Measurements from ENCODE around the gene RHOBTB3.
A peak's percentile ranks its signal among the peaks of the same experiment; 100 is the strongest.

Gene RHOBTB3

GRCh38 chr5:95842854-95843544 is 111.9 kb downstream of the RHOBTB3 start:
- Mint-ChIP-seq H3K9me3 (no peaks in the 10 kb centered on the region), H3K27ac (ENCODE audit: low read depth) (peak overlapping the region; percentile 90), H3K27me3 (no peaks in the 10 kb centered on the region), H3K4me1 (peaks cover 11% of the 10 kb centered on the region), H3K36me3 (ENCODE audit: insufficient read depth) (no peaks in the 10 kb centered on the region), H3K4me3 (peak overlapping the region; percentile 42)
- DNase-seq (ENCODE audit: low spot score in 2 of 2) (no peak), ATAC-seq (replicated peaks; ENCODE audit: extremely low read depth, poor library complexity, severe bottlenecking) (peak; percentile 68)

GRCh38 chr5:95843733-95844223 is 112.6 kb downstream of the RHOBTB3 start:
- ATAC-seq (replicated peaks; ENCODE audit: extremely low read depth, poor library complexity, severe bottlenecking) = no peak
- Mint-ChIP-seq H3K4me3 (no peak overlapping the region), H3K27ac (ENCODE audit: low read depth) (peak overlapping the region; percentile 90)

GRCh38 chr5:95845391-95845790 is 114.3 kb downstream of the RHOBTB3 start:
- H3K27me3 Mint-ChIP-seq = no peaks in the 10 kb centered on the region
- ATAC-seq (replicated peaks; ENCODE audit: extremely low read depth, poor library complexity, severe bottlenecking) = no peak
- no peak for DNase-seq (ENCODE audit: low spot score in 2 of 2)
- H3K27ac Mint-ChIP-seq (ENCODE audit: low read depth) = no peak overlapping the region
- H3K9me3 Mint-ChIP-seq = no peaks in the 10 kb centered on the region
- peaks cover 11% of the 10 kb centered on the region for H3K4me1 Mint-ChIP-seq
- no peak overlapping the region for H3K4me3 Mint-ChIP-seq
- H3K36me3 Mint-ChIP-seq (ENCODE audit: insufficient read depth) = no peaks in the 10 kb centered on the region

More at GRCh38 chr5:95843733-95844223, 112.6 kb downstream of the RHOBTB3 start:
- DNase-seq (ENCODE audit: low spot score in 2 of 2) = no peak
- Mint-ChIP-seq H3K4me1 (peaks cover 11% of the 10 kb centered on the region), H3K27me3 (no peaks in the 10 kb centered on the region), H3K9me3 (no peaks in the 10 kb centered on the region), H3K36me3 (ENCODE audit: insufficient read depth) (no peaks in the 10 kb centered on the region)

Measured in central memory CD8-positive, alpha-beta T cell (primary cell).